Uterus (tissue), 4 donors: ENCODE measurements around the gene TPRG1L. TPM values are rescaled to one million over a fixed set of nuclear protein-coding genes. Genes with fewer than 3 reads are reported as not detected.
"Not testable (repeated sequence)": the region's sequence is repeated elsewhere in the genome, so short reads cannot be mapped to it uniquely, and the experiment has no call there.

Experiments
- DNase-seq, 2 donors: peaks; one replicate each; pipeline ENCODE4 v3.0.0-alpha.2; 2019 to 2020
- H3K27ac ChIP-seq, 2 donors: fragments of 200-600 bp; sonication (generic); 1 replicate in 1 of 2; 2 replicates in 1 of 2; pipeline ENCODE4 v1.5.1; 2016 to 2018
- H3K27me3 ChIP-seq, 2 donors: fragments of 200-600 bp; sonication (generic); one replicate each; pipeline ENCODE4 v1.5.1; 2018 to 2019; ENCODE audit warnings: control low read depth in 1 of 2
- H3K36me3 ChIP-seq, 2 donors: fragments of 200-600 bp; sonication (generic); one replicate each; pipeline ENCODE4 v1.5.1; 2019; ENCODE audit warnings: control low read depth in 1 of 2
- H3K4me1 ChIP-seq, 2 donors: fragments of 200-600 bp; sonication (generic); one replicate each; pipeline ENCODE4 v1.5.1; 2018 to 2019; ENCODE audit warnings: control low read depth in 1 of 2
- H3K4me3 ChIP-seq, 2 donors: fragments of 200-600 bp; sonication (generic); 1 replicate in 1 of 2; 2 replicates in 1 of 2; pipeline ENCODE4 v1.5.1; 2018 to 2019; ENCODE audit warnings: mild to moderate bottlenecking in 1 of 2
- H3K9me3 ChIP-seq, 2 donors: fragments of 200-600 bp; sonication (generic); one replicate each; pipeline ENCODE4 v1.5.1; 2019; ENCODE audit warnings: control low read depth in 1 of 2
- POLR2A ChIP-seq, 2 donors: fragments of 450-650 bp; IDR thresholded peaks; one replicate each; pipeline ENCODE4 v1.6.1; 2016; ENCODE audit warnings: antibody characterized with exemption in 2 of 2, mild to moderate bottlenecking in 1 of 2, moderate library complexity in 1 of 2
- intact Hi-C: fragments of 100-400 bp; cut with DNase I; formaldehyde crosslinking; loops from one replicate; pipeline ENCODE4 v1.15.1; 2023; ENCODE audit warnings: low total_unique reads
- total RNA-seq, 4 donors: library from RNA; depleted of rRNA in 3 of 4; stranded (reverse); fragments of >200 nt in 3 of 4; gene quantifications; one replicate each; pipeline versions ENCODE4 v1.1.0 to v1.2.4, GENCODE V29; 2014 to 2023
- TF ChIP-seq, protein P1 (sequence below), 4 experiments: fragments of 200-600 bp in 2 of 4; fragments of 450-650 bp in 2 of 4; sonication (generic) in 2 of 4; IDR thresholded peaks; one replicate each; pipeline ENCODE4 v1.5.1; 2016 to 2019; ENCODE audit warnings: antibody characterized with exemption in 4 of 4, mild to moderate bottlenecking in 2 of 4, moderate library complexity in 1 of 4
- donor health status: DM: yes; HTN: yes; CAD: no.

TPRG1L gene
- total RNA-seq, 4 donors from 2014 or later = 18.7 to 43.4 (median 29.6) TPM

DNA sequence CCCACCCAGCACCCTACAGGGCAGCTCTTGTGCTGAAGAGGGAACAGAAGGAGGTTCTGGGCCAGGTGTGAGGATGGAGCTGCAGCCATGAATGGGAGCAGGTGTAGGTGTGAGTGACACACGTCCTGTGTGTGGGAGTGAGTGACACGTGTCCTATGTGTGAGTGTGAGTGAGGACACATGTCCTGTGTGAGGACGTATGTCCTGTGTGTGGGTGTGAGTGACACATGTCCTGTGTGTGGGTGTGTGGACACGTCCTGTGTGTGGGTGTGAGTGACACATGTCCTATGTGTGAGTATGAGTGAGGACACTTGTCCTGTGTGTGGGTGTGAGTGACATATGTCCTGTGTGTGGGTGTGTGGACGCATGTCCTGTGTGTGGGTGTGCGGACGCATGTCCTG is 39.9 kb upstream of the TPRG1L start:
- intact Hi-C loops = no loop called here
- Histone ChIP-seq H3K27ac (no peak overlapping the region), H3K36me3 (no peaks in the 10 kb centered on the region), H3K27me3 (no peaks in the 10 kb centered on the region), H3K4me3 (no peak overlapping the region), H3K4me1 (no peaks in the 10 kb centered on the region), H3K9me3 (no peaks in the 10 kb centered on the region)
- no peak for TF ChIP-seq POLR2A (IDR thresholded peaks at IDR 0.05)
- TF ChIP-seq, protein P1, sequence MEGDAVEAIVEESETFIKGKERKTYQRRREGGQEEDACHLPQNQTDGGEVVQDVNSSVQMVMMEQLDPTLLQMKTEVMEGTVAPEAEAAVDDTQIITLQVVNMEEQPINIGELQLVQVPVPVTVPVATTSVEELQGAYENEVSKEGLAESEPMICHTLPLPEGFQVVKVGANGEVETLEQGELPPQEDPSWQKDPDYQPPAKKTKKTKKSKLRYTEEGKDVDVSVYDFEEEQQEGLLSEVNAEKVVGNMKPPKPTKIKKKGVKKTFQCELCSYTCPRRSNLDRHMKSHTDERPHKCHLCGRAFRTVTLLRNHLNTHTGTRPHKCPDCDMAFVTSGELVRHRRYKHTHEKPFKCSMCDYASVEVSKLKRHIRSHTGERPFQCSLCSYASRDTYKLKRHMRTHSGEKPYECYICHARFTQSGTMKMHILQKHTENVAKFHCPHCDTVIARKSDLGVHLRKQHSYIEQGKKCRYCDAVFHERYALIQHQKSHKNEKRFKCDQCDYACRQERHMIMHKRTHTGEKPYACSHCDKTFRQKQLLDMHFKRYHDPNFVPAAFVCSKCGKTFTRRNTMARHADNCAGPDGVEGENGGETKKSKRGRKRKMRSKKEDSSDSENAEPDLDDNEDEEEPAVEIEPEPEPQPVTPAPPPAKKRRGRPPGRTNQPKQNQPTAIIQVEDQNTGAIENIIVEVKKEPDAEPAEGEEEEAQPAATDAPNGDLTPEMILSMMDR (IDR thresholded peaks at IDR 0.05) = no peak
- no peak for DNase-seq

DNA sequence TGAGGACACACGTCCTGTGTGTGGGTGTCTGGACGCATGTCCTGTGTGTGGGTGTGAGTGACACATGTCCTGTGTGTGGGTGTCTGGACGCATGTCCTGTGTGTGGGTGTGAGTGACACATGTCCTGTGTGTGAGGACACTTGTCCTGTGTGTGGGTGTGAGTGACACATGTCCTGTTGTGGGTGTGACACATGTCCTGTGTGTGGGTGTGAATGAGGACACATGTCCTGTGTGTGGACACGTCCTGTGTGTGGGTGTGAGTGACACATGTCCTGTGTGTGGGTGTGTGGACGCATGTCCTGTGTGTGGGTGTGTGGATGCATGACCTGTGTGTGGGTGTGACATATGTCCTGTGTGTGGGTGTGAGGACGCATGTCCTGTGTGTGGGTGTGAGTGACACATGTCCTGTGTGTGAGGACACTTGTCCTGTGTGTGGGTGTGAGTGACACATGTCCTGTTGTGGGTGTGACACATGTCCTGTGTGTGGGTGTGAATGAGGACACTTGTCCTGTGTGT is 39.4 kb upstream of the TPRG1L start:
- H3K27me3 ChIP-seq, H3K27ac ChIP-seq, H3K9me3 ChIP-seq, H3K4me1 ChIP-seq, H3K4me3 ChIP-seq, intact Hi-C loops, H3K36me3 ChIP-seq, DNase-seq: not testable (repeated sequence)

DNA sequence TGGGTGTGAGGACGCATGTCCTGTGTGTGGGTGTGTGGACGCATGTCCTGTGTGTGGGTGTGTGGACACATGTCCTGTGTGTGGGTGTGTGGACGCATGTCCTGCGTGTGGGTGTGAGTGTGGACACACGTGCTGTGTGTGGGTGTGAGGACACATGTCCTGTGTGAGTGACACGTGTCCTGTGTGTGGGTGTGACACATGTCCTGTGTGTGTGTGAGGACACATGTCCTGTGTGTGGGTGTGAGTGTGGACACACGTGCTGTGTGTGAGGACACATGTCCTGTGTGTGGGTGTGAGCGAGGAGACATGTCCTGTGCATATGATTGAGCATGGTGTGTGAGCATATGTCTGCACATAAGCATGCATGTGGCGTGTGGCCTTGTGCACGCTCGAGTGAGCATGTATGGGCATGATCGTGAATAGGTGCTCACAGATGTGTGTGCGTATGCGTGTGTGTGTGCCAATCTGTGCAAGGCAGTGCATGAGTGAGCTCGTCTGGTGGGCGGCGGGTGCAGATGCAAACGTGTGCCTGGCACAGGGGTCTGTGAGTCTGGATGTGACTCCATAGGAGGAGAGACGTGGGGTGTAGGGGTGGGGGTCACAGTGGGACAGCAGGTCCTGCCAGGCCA is 38.8 kb upstream of the TPRG1L start:
- Histone ChIP-seq H3K27ac (no peak overlapping the region), H3K27me3 (no peaks in the 10 kb centered on the region), H3K4me1 (no peaks in the 10 kb centered on the region), H3K36me3 (no peaks in the 10 kb centered on the region), H3K4me3 (no peak overlapping the region), H3K9me3 (no peaks in the 10 kb centered on the region)
- intact Hi-C loops = no loop called here
- no peak for DNase-seq
- no peak for TF ChIP-seq POLR2A (IDR thresholded peaks at IDR 0.05)
- TF ChIP-seq, protein P1 (IDR thresholded peaks at IDR 0.05) = no peak

DNA sequence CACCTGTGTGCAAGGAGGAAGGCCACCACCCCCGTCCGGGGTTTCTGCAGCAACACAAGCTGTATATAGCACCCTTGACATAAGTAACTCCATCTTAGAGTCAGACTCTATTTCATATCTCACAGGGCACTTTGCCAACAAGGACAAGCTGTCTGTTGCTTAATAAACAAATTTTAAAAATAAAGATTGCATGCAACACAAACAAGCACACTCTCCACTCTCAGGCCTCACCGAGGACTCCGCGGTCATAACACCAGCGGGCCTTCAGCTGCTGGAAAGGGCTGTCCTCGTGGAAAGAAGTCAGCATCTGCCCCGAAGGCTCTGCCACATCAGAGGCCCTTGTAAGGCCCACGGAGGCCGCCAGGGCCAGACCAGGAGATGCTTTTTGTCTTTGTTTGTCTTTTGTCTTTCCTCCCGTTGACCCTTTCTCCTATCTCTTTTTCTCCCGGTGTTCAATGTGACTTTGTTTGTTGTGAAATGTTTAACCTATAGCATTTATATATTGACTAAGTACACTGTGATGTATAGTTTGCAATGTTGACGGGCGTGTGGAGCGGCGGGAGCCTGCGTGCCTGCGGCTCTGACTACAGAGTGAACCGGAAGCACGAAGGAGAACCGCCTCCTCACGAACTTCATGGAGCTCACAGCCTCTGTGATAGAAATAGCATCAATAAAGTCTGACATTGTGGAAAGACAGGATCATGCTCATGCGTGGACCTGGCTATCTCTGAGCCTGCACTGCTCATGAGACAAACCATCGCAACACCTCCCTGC is 37.6 kb upstream of the TPRG1L start:
- intact Hi-C loops = no loop called here
- Histone ChIP-seq H3K36me3 (no peaks in the 10 kb centered on the region), H3K4me3 (no peak overlapping the region), H3K4me1 (no peaks in the 10 kb centered on the region), H3K27me3 (no peaks in the 10 kb centered on the region), H3K9me3 (no peaks in the 10 kb centered on the region), H3K27ac (no peak overlapping the region)
- no peak for DNase-seq
- TF ChIP-seq, protein P1 (IDR thresholded peaks at IDR 0.05) = no peak
- no peak for TF ChIP-seq POLR2A (IDR thresholded peaks at IDR 0.05)

DNA sequence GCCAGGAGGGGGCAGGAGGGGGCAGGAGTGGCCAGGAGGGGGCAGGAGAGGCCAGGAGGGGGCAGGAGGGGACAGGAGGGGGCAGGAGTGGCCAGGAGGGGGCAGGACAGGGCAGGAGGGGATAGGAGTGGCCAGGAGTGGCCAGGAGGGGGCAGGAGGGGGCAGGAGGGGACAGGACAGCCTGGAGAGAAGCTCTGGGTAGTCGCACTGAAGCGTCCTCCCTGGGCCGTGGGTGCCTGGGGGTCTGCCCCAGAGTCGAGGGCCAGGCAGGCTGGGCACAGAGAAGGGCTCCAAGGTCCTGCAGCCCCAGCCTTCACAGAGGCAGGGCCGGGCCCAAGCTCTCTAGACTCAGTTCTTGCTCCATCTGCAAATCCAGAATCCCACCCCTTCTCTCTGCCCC is 36.4 kb upstream of the TPRG1L start:
- Histone ChIP-seq H3K4me3 (no peak overlapping the region), H3K4me1 (no peaks in the 10 kb centered on the region), H3K9me3 (no peaks in the 10 kb centered on the region), H3K27ac (no peak overlapping the region), H3K27me3 (no peaks in the 10 kb centered on the region), H3K36me3 (no peaks in the 10 kb centered on the region)
- no peak for DNase-seq
- no peak for TF ChIP-seq POLR2A (IDR thresholded peaks at IDR 0.05)
- TF ChIP-seq, protein P1 (IDR thresholded peaks at IDR 0.05) = no peak
- intact Hi-C loops = no loop called here
